HFF-Myc (cell line): ENCODE data around the gene TRABD.
A peak's percentile ranks its signal among the peaks of the same experiment; 100 is the strongest.

ENCODE experiments used
- DNase-seq: peaks from one replicate; pipeline ENCODE4 v3.0.0-alpha.2; 2011; ENCODE audit warnings: low read depth; ENCODE audit errors: extremely low read depth
- H3K4me3 ChIP-seq: replicated peaks from 2 replicates; pipeline ENCODE4 v1.5.1; 2011; ENCODE audit warnings: low read depth, mild to moderate bottlenecking, control low read depth, low read length
- CTCF ChIP-seq: IDR thresholded peaks from 2 replicates; pipeline ENCODE4 v1.5.1; 2012; ENCODE audit warnings: mild to moderate bottlenecking, low read depth, low read length, control low read depth; ENCODE audit errors: missing control alignments

TRABD gene

GRCh38 chr22:50227579-50228215 lies 42.0 kb downstream of the TRABD start:
- TF ChIP-seq CTCF: no peak
- H3K4me3 ChIP-seq: no peak overlapping the region

DNA sequence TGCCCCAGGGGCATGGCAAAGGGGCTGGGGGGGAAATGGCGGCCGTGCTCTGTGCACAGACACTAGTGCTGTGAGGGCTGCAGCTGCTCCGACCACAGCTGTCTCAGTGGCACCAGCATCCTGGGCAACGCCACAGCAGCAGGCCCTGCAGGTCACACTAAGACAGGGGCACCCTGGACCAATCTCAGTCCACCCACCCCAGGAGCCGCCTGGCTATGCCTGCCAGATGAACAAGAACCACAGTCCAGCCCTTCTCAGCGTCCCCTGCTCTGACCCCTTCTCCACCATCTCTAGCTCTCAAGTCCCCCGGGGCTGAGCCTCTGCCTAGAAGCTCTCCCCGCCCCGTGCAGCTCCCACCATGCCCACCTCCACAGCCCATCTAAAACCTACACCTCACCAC lies 42.7 kb downstream of the TRABD start:
- no peak for TF ChIP-seq CTCF
- no peak for DNase-seq
- H3K4me3 ChIP-seq: no peak overlapping the region

More at GRCh38 chr22:50227579-50228215, 42.0 kb downstream of the TRABD start:
- DNase-seq: no peak

DNA sequence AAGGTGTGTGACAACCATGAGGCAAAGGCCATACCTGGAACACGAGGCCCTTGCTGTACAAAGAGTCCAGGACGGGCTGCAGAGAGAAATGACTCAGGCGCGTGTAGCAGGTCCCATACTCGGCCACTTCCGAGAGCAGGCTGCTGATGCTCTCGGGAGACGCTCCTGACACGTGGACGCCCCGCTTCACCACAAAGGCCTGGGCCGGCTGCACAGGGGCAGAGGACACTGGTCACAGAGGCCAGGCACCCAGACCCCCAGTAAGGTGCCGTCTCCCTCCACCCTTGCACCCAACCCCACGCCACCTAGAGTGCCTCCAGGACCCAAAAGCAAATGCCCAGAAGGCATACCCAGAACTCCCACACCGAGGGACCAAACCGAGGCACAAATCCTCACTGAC lies 43.7 kb downstream of the TRABD start:
- no peak for DNase-seq
- TF ChIP-seq CTCF: no peak

GRCh38 chr22:50232481-50233151 lies 46.9 kb downstream of the TRABD start:
- H3K4me3 ChIP-seq: no peak overlapping the region
- no peak for TF ChIP-seq CTCF
- DNase-seq: no peak

More for the DNA sequence above, 43.7 kb downstream of the TRABD start:
- no peak overlapping the region for H3K4me3 ChIP-seq

- no peak for DNase-seq
- H3K4me3 ChIP-seq: no peak overlapping the region
- no peak for TF ChIP-seq CTCF
Observed at GRCh38 chr22:50233223-50233622, 47.5 kb downstream of the TRABD start.

DNA sequence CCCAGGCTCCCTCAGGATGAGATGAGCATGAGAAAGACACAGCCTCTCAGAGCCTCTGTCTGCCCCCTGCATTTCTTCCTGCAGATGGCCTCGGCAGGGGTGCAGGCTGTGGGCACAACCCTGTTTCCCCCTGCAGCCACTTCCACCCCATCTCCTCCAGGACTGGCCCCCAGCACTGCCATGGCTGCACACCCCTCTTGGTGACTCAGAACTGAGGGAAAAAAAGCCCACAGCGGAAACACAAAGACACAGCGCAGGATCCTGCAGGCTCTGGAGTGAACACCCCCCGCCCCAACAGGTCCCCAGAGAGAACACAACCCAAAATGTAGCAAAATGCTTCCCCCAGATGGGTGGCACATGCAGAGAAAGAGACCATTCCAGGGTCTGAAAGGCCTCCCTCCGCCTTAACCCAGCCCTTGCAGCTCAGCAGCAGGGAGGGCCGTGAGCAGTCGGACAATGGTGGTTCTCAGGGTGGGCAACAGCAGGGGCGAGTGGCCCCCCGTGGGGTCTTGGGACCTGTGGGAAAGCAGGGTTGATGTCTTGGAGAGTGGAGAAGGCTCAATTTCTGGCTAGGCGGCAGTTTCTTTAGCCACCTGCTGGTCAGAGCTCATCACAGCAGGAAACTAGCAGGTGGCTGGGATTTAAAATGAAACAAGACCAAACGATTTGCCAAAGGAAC lies 51.2 kb downstream of the TRABD start:
- no peak overlapping the region for H3K4me3 ChIP-seq
- peak; percentile 51 for TF ChIP-seq CTCF
- DNase-seq: no peak
